HEK293 (cell line): ENCODE measurements around the gene RIPOR1.

Source experiments
- AEBP2 ChIP-seq: fragments of 450-650 bp; formaldehyde crosslinking; IDR thresholded peaks from 2 replicates; pipeline ENCODE4 v1.5.1; 2016; ENCODE audit warnings: missing biosample characterization, missing genetic modification characterization, borderline replicate concordance
- BCL11A ChIP-seq: fragments of 450-650 bp; formaldehyde crosslinking; IDR thresholded peaks from 2 replicates; pipeline ENCODE4 v1.5.1; 2016; ENCODE audit warnings: low read depth, missing biosample characterization, missing genetic modification characterization
- KLF16 ChIP-seq: fragments of 450-650 bp; formaldehyde crosslinking; IDR thresholded peaks from 2 replicates; pipeline ENCODE4 v1.5.1; 2017; ENCODE audit warnings: missing biosample characterization, missing genetic modification characterization
- KLF17 ChIP-seq: fragments of 450-650 bp; formaldehyde crosslinking; IDR thresholded peaks from 2 replicates; pipeline ENCODE4 v1.5.1; 2016; ENCODE audit warnings: missing biosample characterization, missing genetic modification characterization
- KLF7 ChIP-seq: fragments of 450-650 bp; formaldehyde crosslinking; IDR thresholded peaks from 2 replicates; pipeline ENCODE4 v1.5.1; 2016; ENCODE audit warnings: missing biosample characterization, missing genetic modification characterization, borderline replicate concordance
- OSR2 ChIP-seq: fragments of 450-650 bp; formaldehyde crosslinking; IDR thresholded peaks from 2 replicates; pipeline ENCODE4 v1.5.1; 2016; ENCODE audit warnings: missing biosample characterization, missing genetic modification characterization
- SP3 ChIP-seq: fragments of 450-650 bp; formaldehyde crosslinking; IDR thresholded peaks from 2 replicates; pipeline ENCODE4 v1.5.1; 2016; ENCODE audit warnings: missing biosample characterization, missing genetic modification characterization
- YY2 ChIP-seq: fragments of 450-650 bp; formaldehyde crosslinking; IDR thresholded peaks from 2 replicates; pipeline ENCODE4 v1.5.1; 2016; ENCODE audit warnings: missing biosample characterization, missing genetic modification characterization
- ZBTB17 ChIP-seq: fragments of 450-650 bp; formaldehyde crosslinking; IDR thresholded peaks from 2 replicates; pipeline ENCODE4 v1.5.1; 2016; ENCODE audit warnings: missing biosample characterization, missing genetic modification characterization
- ZBTB6 ChIP-seq: fragments of 450-650 bp; formaldehyde crosslinking; IDR thresholded peaks from 2 replicates; pipeline ENCODE4 v1.5.1; 2017; ENCODE audit warnings: missing biosample characterization, missing genetic modification characterization
- ZNF121 ChIP-seq: fragments of 450-650 bp; formaldehyde crosslinking; IDR thresholded peaks from 2 replicates; pipeline ENCODE4 v1.5.1; 2016; ENCODE audit warnings: missing biosample characterization, missing genetic modification characterization
- ZNF184 ChIP-seq: fragments of 450-650 bp; IDR thresholded peaks from 2 replicates; pipeline ENCODE4 v1.5.1; 2018; ENCODE audit warnings: missing biosample characterization, mild to moderate bottlenecking, missing genetic modification characterization
- ZNF19 ChIP-seq: fragments of 450-650 bp; formaldehyde crosslinking; IDR thresholded peaks from 2 replicates; pipeline ENCODE4; 2016; ENCODE audit warnings: missing biosample characterization, missing genetic modification characterization, low read depth
- ZNF302 ChIP-seq: fragments of 450-650 bp; formaldehyde crosslinking; IDR thresholded peaks from 2 replicates; pipeline ENCODE4 v1.5.1; 2016; ENCODE audit warnings: missing biosample characterization, missing genetic modification characterization, low read depth
- ZNF394 ChIP-seq: fragments of 450-650 bp; formaldehyde crosslinking; IDR thresholded peaks from 2 replicates; pipeline ENCODE4 v1.5.1; 2016; ENCODE audit warnings: missing biosample characterization, missing genetic modification characterization, mild to moderate bottlenecking, moderate library complexity, borderline replicate concordance
- ZNF426 ChIP-seq: fragments of 450-650 bp; formaldehyde crosslinking; IDR thresholded peaks from 2 replicates; pipeline ENCODE4 v1.5.1; 2017; ENCODE audit warnings: missing biosample characterization, missing genetic modification characterization, mild to moderate bottlenecking, inconsistent platforms, moderate library complexity
- ZNF521 ChIP-seq: fragments of 450-650 bp; formaldehyde crosslinking; IDR thresholded peaks from 2 replicates; pipeline ENCODE4 v1.5.1; 2017; ENCODE audit warnings: missing biosample characterization, mild to moderate bottlenecking, missing genetic modification characterization
- ZNF561 ChIP-seq: fragments of 450-650 bp; IDR thresholded peaks from 2 replicates; pipeline ENCODE4 v1.5.1; 2018; ENCODE audit warnings: missing biosample characterization, missing genetic modification characterization, borderline replicate concordance
- ZNF664 ChIP-seq: fragments of 450-650 bp; formaldehyde crosslinking; IDR thresholded peaks from 2 replicates; pipeline ENCODE4 v1.5.1; 2016; ENCODE audit warnings: missing biosample characterization, missing genetic modification characterization
- ZNF747 ChIP-seq: fragments of 450-650 bp; formaldehyde crosslinking; IDR thresholded peaks from 2 replicates; pipeline ENCODE4 v1.5.1; 2016; ENCODE audit warnings: missing biosample characterization, missing genetic modification characterization
- ZNF843 ChIP-seq: fragments of 450-650 bp; formaldehyde crosslinking; IDR thresholded peaks from 2 replicates; pipeline ENCODE4 v1.5.1; 2016; ENCODE audit warnings: missing biosample characterization, missing genetic modification characterization
- ZSCAN16 ChIP-seq: fragments of 450-650 bp; formaldehyde crosslinking; IDR thresholded peaks from 2 replicates; pipeline ENCODE4 v1.5.1; 2016; ENCODE audit warnings: missing biosample characterization, missing genetic modification characterization
- ZSCAN23 ChIP-seq: fragments of 450-650 bp; formaldehyde crosslinking; IDR thresholded peaks from 2 replicates; pipeline ENCODE4 v1.5.1; 2016; ENCODE audit warnings: missing biosample characterization, missing genetic modification characterization
- TF ChIP-seq, protein P1 (sequence below): sonication (generic); formaldehyde crosslinking; IDR thresholded peaks from 2 replicates; pipeline ENCODE4 v1.8.1; 2022; ENCODE audit warnings: mild to moderate bottlenecking, moderate library complexity, missing genetic modification reagents
- TF ChIP-seq, protein P2 (sequence below): fragments of 450-650 bp; formaldehyde crosslinking; IDR thresholded peaks from 2 replicates; pipeline ENCODE4; 2016; ENCODE audit warnings: missing biosample characterization, missing genetic modification characterization
- TF ChIP-seq, protein P3 (sequence below): fragments of 450-650 bp; formaldehyde crosslinking; IDR thresholded peaks from 2 replicates; pipeline ENCODE4 v1.5.1; 2016; ENCODE audit warnings: missing biosample characterization, missing genetic modification characterization
- TF ChIP-seq, protein P4 (sequence below): fragments of 450-650 bp; formaldehyde crosslinking; IDR thresholded peaks from 2 replicates; pipeline ENCODE4 v1.5.1; 2017; ENCODE audit warnings: missing biosample characterization, missing genetic modification characterization
- TF ChIP-seq, protein P5 (sequence below): fragments of 450-650 bp; formaldehyde crosslinking; IDR thresholded peaks from 2 replicates; pipeline ENCODE4 v1.5.1; 2016; ENCODE audit warnings: missing biosample characterization, missing genetic modification characterization
- TF ChIP-seq, protein P6 (sequence below): fragments of 450-650 bp; IDR thresholded peaks from 2 replicates; pipeline ENCODE4 v1.5.1; 2018; ENCODE audit warnings: missing biosample characterization, mild to moderate bottlenecking, missing genetic modification characterization

The RIPOR1 gene

DNA sequence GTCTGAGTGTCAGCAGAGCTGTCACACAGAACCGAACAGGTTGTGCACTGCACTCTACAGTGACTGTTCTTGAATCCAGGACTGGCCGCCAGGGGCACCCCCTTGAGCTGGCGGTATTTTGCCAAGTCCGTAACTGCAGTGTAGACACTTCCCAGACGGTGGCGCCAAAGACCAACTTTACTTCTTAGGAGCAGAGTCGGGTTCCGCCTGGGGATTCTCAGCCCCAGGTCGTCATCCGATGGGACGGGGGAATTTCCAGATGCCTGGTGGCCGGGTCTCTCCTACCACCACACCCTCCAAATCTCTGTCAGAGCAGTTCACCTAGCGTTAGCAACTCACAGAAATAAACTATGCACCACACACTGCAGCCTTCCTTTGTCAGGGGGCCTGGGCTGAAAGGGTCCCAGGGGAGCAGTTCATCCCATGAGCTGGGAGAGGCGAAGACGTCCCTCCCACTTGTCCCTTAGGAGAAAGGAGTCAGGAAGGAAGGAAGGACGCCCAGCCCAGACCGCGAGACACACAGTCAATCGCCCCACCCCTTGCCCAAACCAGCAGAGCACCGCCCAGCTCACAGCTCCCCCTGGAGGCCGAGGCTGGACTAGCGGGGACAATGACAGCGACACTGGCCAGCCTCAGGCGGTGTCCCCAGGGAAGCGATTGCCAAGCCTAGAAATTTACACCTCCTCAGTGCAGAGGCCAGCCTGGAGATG, 7.4 kb upstream of the RIPOR1 start (continued):
- TF ChIP-seq, protein P1, sequence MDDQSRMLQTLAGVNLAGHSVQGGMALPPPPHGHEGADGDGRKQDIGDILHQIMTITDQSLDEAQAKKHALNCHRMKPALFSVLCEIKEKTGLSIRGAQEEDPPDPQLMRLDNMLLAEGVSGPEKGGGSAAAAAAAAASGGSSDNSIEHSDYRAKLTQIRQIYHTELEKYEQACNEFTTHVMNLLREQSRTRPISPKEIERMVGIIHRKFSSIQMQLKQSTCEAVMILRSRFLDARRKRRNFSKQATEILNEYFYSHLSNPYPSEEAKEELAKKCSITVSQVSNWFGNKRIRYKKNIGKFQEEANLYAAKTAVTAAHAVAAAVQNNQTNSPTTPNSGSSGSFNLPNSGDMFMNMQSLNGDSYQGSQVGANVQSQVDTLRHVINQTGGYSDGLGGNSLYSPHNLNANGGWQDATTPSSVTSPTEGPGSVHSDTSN (CRISPR knock-in tag) = peak; percentile 41; the same call in 1 of the 2 replicates
- TF ChIP-seq, protein P2, sequence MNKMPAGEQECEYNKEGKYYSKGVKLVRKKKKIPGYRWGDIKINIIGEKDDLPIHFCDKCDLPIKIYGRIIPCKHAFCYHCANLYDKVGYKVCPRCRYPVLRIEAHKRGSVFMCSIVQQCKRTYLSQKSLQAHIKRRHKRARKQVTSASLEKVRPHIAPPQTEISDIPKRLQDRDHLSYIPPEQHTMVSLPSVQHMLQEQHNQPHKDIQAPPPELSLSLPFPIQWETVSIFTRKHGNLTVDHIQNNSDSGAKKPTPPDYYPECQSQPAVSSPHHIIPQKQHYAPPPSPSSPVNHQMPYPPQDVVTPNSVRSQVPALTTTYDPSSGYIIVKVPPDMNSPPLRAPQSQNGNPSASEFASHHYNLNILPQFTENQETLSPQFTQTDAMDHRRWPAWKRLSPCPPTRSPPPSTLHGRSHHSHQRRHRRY (tag by site-specific recombination) = no peak
- TF ChIP-seq ZNF521 (tag by site-specific recombination) (no peak), AEBP2 (no peak), BCL11A (tag by site-specific recombination) (0 out of 2 replicates have a peak, but pooled peaks have one; percentile 65), ZNF121 (tag by site-specific recombination) (no peak), KLF17 (tag by site-specific recombination) (peak; percentile 79), ZNF184 (no peak), ZSCAN16 (tag by site-specific recombination) (no peak), KLF7 (tag by site-specific recombination) (peak; percentile 79; the same call in 1 of the 2 replicates), ZBTB6 (tag by site-specific recombination) (no peak), ZNF747 (tag by site-specific recombination) (no peak), OSR2 (tag by site-specific recombination) (no peak), YY2 (tag by site-specific recombination) (no peak), ZNF426 (tag by site-specific recombination) (no peak), ZBTB17 (tag by site-specific recombination) (peak; percentile 84), ZSCAN23 (tag by site-specific recombination) (no peak), ZNF302 (tag by site-specific recombination) (no peak), ZNF843 (tag by site-specific recombination) (0 out of 2 replicates have a peak, but pooled peaks have one; percentile 26), ZNF19 (no peak), ZNF561 (tag by site-specific recombination) (peak; percentile 67; the same call in 1 of the 2 replicates), KLF16 (tag by site-specific recombination) (peak; percentile 77), ZNF394 (peak; percentile 52; the same call in 1 of the 2 replicates), ZNF664 (tag by site-specific recombination) (no peak), SP3 (tag by site-specific recombination) (peak; percentile 74)
- TF ChIP-seq, protein P3, sequence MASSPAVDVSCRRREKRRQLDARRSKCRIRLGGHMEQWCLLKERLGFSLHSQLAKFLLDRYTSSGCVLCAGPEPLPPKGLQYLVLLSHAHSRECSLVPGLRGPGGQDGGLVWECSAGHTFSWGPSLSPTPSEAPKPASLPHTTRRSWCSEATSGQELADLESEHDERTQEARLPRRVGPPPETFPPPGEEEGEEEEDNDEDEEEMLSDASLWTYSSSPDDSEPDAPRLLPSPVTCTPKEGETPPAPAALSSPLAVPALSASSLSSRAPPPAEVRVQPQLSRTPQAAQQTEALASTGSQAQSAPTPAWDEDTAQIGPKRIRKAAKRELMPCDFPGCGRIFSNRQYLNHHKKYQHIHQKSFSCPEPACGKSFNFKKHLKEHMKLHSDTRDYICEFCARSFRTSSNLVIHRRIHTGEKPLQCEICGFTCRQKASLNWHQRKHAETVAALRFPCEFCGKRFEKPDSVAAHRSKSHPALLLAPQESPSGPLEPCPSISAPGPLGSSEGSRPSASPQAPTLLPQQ (tag by site-specific recombination) = peak; percentile 69; the same call in 1 of the 2 replicates
- TF ChIP-seq, protein P4, sequence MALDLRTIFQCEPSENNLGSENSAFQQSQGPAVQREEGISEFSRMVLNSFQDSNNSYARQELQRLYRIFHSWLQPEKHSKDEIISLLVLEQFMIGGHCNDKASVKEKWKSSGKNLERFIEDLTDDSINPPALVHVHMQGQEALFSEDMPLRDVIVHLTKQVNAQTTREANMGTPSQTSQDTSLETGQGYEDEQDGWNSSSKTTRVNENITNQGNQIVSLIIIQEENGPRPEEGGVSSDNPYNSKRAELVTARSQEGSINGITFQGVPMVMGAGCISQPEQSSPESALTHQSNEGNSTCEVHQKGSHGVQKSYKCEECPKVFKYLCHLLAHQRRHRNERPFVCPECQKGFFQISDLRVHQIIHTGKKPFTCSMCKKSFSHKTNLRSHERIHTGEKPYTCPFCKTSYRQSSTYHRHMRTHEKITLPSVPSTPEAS = no peak
- TF ChIP-seq, protein P5, sequence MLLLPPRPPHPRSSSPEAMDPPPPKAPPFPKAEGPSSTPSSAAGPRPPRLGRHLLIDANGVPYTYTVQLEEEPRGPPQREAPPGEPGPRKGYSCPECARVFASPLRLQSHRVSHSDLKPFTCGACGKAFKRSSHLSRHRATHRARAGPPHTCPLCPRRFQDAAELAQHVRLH = no peak
- TF ChIP-seq, protein P6, sequence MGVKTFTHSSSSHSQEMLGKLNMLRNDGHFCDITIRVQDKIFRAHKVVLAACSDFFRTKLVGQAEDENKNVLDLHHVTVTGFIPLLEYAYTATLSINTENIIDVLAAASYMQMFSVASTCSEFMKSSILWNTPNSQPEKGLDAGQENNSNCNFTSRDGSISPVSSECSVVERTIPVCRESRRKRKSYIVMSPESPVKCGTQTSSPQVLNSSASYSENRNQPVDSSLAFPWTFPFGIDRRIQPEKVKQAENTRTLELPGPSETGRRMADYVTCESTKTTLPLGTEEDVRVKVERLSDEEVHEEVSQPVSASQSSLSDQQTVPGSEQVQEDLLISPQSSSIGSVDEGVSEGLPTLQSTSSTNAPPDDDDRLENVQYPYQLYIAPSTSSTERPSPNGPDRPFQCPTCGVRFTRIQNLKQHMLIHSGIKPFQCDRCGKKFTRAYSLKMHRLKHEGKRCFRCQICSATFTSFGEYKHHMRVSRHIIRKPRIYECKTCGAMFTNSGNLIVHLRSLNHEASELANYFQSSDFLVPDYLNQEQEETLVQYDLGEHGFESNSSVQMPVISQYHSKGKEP (tag by site-specific recombination) = peak; percentile 18; the same call in 1 of the 2 replicates
